Osteoblast (primary cell): ENCODE data around the gene NDE1. TPM values are rescaled to one million over a fixed set of nuclear protein-coding genes. Genes with fewer than 3 reads are reported as not detected.
A peak's percentile ranks its signal among the peaks of the same experiment; 100 is the strongest.

ENCODE experiments used
- DNase-seq: peaks from one replicate; pipeline ENCODE4 v3.0.0; 2011; ENCODE audit warnings: low spot score, mixed read lengths; ENCODE audit not compliant: insufficient read length; ENCODE audit errors: missing footprints
- H2AFZ ChIP-seq: 2 replicates; pipeline ENCODE4 v1.6.0; 2011; ENCODE audit warnings: mild to moderate bottlenecking, low read length
- H3K27ac ChIP-seq: 2 replicates; pipeline ENCODE4 v1.5.1; 2011; ENCODE audit warnings: mild to moderate bottlenecking, low read depth, low read length, moderate library complexity
- H3K27me3 ChIP-seq: 2 replicates; pipeline ENCODE4 v1.6.0; 2012; ENCODE audit warnings: mild to moderate bottlenecking, control low read depth, inconsistent platforms, low read length, moderate library complexity; ENCODE audit not compliant: insufficient read depth
- H3K36me3 ChIP-seq: 2 replicates; pipeline ENCODE4 v1.5.1; 2011; ENCODE audit warnings: mild to moderate bottlenecking, low read length, control low read depth, moderate library complexity; ENCODE audit not compliant: insufficient read depth
- H3K4me1 ChIP-seq: 2 replicates; pipeline ENCODE4 v1.5.1; 2011; ENCODE audit warnings: mild to moderate bottlenecking, low read length, control low read depth, moderate library complexity; ENCODE audit not compliant: insufficient read depth
- H3K4me2 ChIP-seq: 2 replicates; pipeline ENCODE4 v1.6.0; 2011; ENCODE audit warnings: mild to moderate bottlenecking, low read length; ENCODE audit not compliant: insufficient read depth
- H3K4me3 ChIP-seq: fragments of 200-600 bp; sonication (generic); 3 replicates; pipeline ENCODE4 v1.5.1; 2012; ENCODE audit warnings: mild to moderate bottlenecking, low read length, inconsistent platforms; ENCODE audit not compliant: insufficient read depth
- H3K79me2 ChIP-seq: 2 replicates; pipeline ENCODE4 v1.6.0; 2012; ENCODE audit warnings: mild to moderate bottlenecking, low read length, control low read depth, inconsistent platforms; ENCODE audit not compliant: insufficient read depth
- H3K9me3 ChIP-seq: 2 replicates; pipeline ENCODE4 v1.5.1; 2011; ENCODE audit warnings: low read depth, low read length, control low read depth
- H4K20me1 ChIP-seq: 2 replicates; pipeline ENCODE4 v1.6.0; 2012; ENCODE audit warnings: mild to moderate bottlenecking, low read length, control low read depth; ENCODE audit not compliant: insufficient read depth
- total RNA-seq: library from RNA; depleted of rRNA; stranded (reverse); fragments of >200 nt; gene quantifications from 2 replicates; pipeline ENCODE4 v1.2.3, GENCODE V29; 2012
- TF ChIP-seq, protein P1 (sequence below): IDR thresholded peaks from 2 replicates; pipeline ENCODE4 v1.5.1; 2011; ENCODE audit warnings: mild to moderate bottlenecking, low read depth, low read length, moderate library complexity; ENCODE audit errors: extremely low read depth

Gene NDE1
- total RNA-seq, 1 donor, result 31.5 TPM

GRCh38 chr16:15639061-15639568 is 10.9 kb upstream of the NDE1 start:
- no peak overlapping the region for H3K4me2 ChIP-seq
- H3K36me3 ChIP-seq, result peaks cover 45% of the 10 kb centered on the region
- peaks cover 25% of the 10 kb centered on the region for H3K4me1 ChIP-seq
- no peak for DNase-seq
- H3K9me3 ChIP-seq, result no peaks in the 10 kb centered on the region
- H3K27me3 ChIP-seq, result no peaks in the 10 kb centered on the region
- peaks cover 37% of the 10 kb centered on the region for H3K79me2 ChIP-seq
- H4K20me1 ChIP-seq, result no peaks in the 10 kb centered on the region
- TF ChIP-seq, protein P1, sequence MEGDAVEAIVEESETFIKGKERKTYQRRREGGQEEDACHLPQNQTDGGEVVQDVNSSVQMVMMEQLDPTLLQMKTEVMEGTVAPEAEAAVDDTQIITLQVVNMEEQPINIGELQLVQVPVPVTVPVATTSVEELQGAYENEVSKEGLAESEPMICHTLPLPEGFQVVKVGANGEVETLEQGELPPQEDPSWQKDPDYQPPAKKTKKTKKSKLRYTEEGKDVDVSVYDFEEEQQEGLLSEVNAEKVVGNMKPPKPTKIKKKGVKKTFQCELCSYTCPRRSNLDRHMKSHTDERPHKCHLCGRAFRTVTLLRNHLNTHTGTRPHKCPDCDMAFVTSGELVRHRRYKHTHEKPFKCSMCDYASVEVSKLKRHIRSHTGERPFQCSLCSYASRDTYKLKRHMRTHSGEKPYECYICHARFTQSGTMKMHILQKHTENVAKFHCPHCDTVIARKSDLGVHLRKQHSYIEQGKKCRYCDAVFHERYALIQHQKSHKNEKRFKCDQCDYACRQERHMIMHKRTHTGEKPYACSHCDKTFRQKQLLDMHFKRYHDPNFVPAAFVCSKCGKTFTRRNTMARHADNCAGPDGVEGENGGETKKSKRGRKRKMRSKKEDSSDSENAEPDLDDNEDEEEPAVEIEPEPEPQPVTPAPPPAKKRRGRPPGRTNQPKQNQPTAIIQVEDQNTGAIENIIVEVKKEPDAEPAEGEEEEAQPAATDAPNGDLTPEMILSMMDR, result no peak
- H2AFZ ChIP-seq, result no peak overlapping the region
- no peak overlapping the region for H3K4me3 ChIP-seq
- no peak overlapping the region for H3K27ac ChIP-seq

DNA sequence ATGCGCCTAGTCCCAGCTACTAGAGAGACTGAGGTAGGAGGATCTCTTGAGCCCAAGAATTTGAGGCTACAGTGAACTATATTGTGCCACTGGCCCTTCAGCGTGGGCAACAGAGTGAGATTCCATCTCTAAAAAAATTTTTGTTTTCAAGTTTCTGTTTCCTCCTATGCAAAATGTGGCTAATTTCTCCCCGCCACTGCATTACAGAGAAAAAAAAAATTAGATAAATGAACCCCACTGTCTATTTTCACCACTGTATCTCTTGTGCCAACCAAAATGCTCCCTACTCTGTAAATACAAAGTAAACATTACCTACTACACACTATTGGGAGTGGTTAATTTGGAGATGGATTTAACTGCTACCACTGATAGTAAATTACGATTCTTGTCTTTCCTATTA is 9.1 kb upstream of the NDE1 start:
- TF ChIP-seq, protein P1, result no peak
- H3K4me2 ChIP-seq, result peak overlapping the region; percentile 92
- peaks cover 35% of the 10 kb centered on the region for H3K79me2 ChIP-seq

GRCh38 chr16:15641753-15642556 is 8.1 kb upstream of the NDE1 start:
- peak overlapping the region; percentile 86 for H2AFZ ChIP-seq
- H4K20me1 ChIP-seq, result no peaks in the 10 kb centered on the region
- TF ChIP-seq, protein P1, result no peak
- peak overlapping the region; percentile 92 for H3K4me2 ChIP-seq
- peak overlapping the region; percentile 94 for H3K4me3 ChIP-seq
- peak overlapping the region; percentile 46 for H3K27ac ChIP-seq
- no peak for DNase-seq
- no peaks in the 10 kb centered on the region for H3K27me3 ChIP-seq
- H3K79me2 ChIP-seq, result peaks cover 35% of the 10 kb centered on the region
- H3K36me3 ChIP-seq, result peaks cover 21% of the 10 kb centered on the region
- no peaks in the 10 kb centered on the region for H3K9me3 ChIP-seq
- peaks cover 27% of the 10 kb centered on the region for H3K4me1 ChIP-seq

More for the DNA sequence above, 9.1 kb upstream of the NDE1 start:
- H3K36me3 ChIP-seq, result peaks cover 27% of the 10 kb centered on the region
- no peaks in the 10 kb centered on the region for H4K20me1 ChIP-seq
- H3K4me3 ChIP-seq, result no peak overlapping the region
- peaks cover 31% of the 10 kb centered on the region for H3K4me1 ChIP-seq
- H3K27me3 ChIP-seq, result no peaks in the 10 kb centered on the region
- H2AFZ ChIP-seq, result no peak overlapping the region
- no peak overlapping the region for H3K27ac ChIP-seq
- DNase-seq, result no peak
- no peaks in the 10 kb centered on the region for H3K9me3 ChIP-seq

- peak overlapping the region; percentile 86 for H2AFZ ChIP-seq
- H3K4me3 ChIP-seq, result peak overlapping the region; percentile 94
- TF ChIP-seq, protein P1, result peak; percentile 28
- H3K9me3 ChIP-seq, result no peaks in the 10 kb centered on the region
- no peaks in the 10 kb centered on the region for H4K20me1 ChIP-seq
- DNase-seq, result no peak
- peaks cover 32% of the 10 kb centered on the region for H3K79me2 ChIP-seq
- H3K27ac ChIP-seq, result peak overlapping the region; percentile 46
- H3K4me2 ChIP-seq, result peak overlapping the region; percentile 92
- H3K27me3 ChIP-seq, result no peaks in the 10 kb centered on the region
- H3K4me1 ChIP-seq, result peaks cover 27% of the 10 kb centered on the region
- H3K36me3 ChIP-seq, result peaks cover 15% of the 10 kb centered on the region
Measured at GRCh38 chr16:15642557-15643047, 7.4 kb upstream of the NDE1 start.
